BLaER1 (cell line): ENCODE measurements around the gene CCDC6.

Source experiments
- H3K27ac ChIP-seq: shearing (Covaris generic); formaldehyde crosslinking; 2 replicates; pipeline ENCODE4 v1.8.1; 2022
- H3K27me3 ChIP-seq: shearing (Covaris generic); formaldehyde crosslinking; 2 replicates; pipeline ENCODE4 v1.8.1; 2022
- H3K36me3 ChIP-seq: shearing (Covaris generic); formaldehyde crosslinking; 2 replicates; pipeline ENCODE4 v1.8.1; 2022
- H3K4me1 ChIP-seq: shearing (Covaris generic); formaldehyde crosslinking; 2 replicates; pipeline ENCODE4 v1.8.1; 2022
- H3K4me2 ChIP-seq: shearing (Covaris generic); formaldehyde crosslinking; 2 replicates; pipeline ENCODE4 v1.8.1; 2022
- H3K4me3 ChIP-seq: shearing (Covaris generic); formaldehyde crosslinking; 2 replicates; pipeline ENCODE4 v1.8.1; 2022
- H3K9ac ChIP-seq: shearing (Covaris generic); formaldehyde crosslinking; 2 replicates; pipeline ENCODE4 v1.8.1; 2022
- H3K9me3 ChIP-seq: shearing (Covaris generic); formaldehyde crosslinking; 2 replicates; pipeline ENCODE4 v1.8.1; 2022
- H4K20me1 ChIP-seq: shearing (Covaris generic); formaldehyde crosslinking; 2 replicates; pipeline ENCODE4 v1.8.1; 2022
- Cebpa-rat ChIP-seq: shearing (Covaris generic); IDR thresholded peaks from 2 replicates; pipeline ENCODE4 v1.8.1; 2022

Gene CCDC6

DNA sequence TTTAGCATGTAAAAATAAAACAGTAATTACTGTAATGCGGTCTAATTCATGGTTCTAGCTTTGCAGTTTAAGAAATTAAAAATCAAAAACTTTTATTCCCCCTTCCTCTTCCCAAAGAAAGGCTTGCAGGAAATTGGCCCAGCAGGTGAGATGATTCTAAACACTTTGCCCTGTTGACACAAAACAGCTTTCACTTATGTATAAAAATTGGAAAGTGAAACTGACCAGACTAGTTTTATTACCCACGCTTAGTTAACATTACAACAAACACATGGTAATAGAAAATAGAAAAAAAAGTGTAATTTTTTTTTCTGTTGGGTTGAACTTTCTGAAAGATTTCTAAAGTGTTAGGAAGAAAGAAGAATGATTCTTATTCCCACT, 1.2 kb upstream of the CCDC6 start:
- Histone ChIP-seq H3K9ac (peak overlapping the region; percentile 96; the same call in 1 of the 2 replicates), H3K4me2 (peak overlapping the region; percentile 85), H3K27me3 (no peaks in the 10 kb centered on the region), H3K27ac (no peak overlapping the region), H3K36me3 (peaks cover 9% of the 10 kb centered on the region; the same call in 1 of the 2 replicates), H3K9me3 (no peaks in the 10 kb centered on the region), H3K4me1 (peaks cover 42% of the 10 kb centered on the region), H4K20me1 (peaks cover 34% of the 10 kb centered on the region), H3K4me3 (peak overlapping the region; percentile 100)
- no peak for TF ChIP-seq Cebpa-rat

DNA sequence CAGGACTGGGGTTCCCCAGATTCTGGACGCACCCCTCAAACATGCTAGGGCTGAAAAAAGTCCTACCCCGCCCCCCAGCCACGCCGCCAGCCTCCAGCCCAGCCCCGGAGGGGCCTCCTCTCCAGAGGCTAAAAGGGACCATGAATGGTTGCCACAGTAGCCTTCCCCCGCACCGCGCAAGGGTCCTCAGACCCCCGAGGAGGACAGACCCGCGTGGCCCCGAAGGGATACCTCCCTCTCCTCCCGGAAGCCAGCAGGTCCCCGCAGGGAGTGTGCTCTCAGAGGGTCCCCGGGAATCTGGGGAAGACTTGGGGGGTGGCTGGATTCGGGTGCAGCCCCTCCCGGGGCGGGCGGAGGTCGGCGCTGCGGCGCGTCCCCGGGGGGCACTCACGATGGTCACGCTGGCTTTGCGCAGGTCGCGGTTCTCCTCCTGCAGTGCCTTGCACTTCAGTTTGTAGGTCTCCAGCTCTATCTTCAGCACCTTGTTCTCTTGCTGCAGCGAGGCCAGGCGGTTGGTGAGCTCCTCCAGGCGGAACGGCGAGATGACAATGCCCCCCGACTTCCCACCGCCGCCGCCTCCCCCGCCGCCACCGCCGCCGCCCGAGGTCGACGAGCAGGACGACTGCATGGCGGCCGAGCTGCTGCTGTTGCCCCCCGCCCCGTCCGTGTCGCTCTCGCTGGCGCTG, 482 bp downstream of the CCDC6 start:
- H3K9ac ChIP-seq = peak overlapping the region; percentile 96
- peak overlapping the region; percentile 85 for H3K4me2 ChIP-seq
- TF ChIP-seq Cebpa-rat = no peak
- peaks cover 17% of the 10 kb centered on the region; the same call in 1 of the 2 replicates for H3K36me3 ChIP-seq
- peaks cover 51% of the 10 kb centered on the region for H3K4me1 ChIP-seq
- no peaks in the 10 kb centered on the region for H3K9me3 ChIP-seq
- no peaks in the 10 kb centered on the region for H3K27me3 ChIP-seq
- H3K4me3 ChIP-seq = peak overlapping the region; percentile 100
- H4K20me1 ChIP-seq = peaks cover 51% of the 10 kb centered on the region
- peak overlapping the region; percentile 96 for H3K27ac ChIP-seq

DNA sequence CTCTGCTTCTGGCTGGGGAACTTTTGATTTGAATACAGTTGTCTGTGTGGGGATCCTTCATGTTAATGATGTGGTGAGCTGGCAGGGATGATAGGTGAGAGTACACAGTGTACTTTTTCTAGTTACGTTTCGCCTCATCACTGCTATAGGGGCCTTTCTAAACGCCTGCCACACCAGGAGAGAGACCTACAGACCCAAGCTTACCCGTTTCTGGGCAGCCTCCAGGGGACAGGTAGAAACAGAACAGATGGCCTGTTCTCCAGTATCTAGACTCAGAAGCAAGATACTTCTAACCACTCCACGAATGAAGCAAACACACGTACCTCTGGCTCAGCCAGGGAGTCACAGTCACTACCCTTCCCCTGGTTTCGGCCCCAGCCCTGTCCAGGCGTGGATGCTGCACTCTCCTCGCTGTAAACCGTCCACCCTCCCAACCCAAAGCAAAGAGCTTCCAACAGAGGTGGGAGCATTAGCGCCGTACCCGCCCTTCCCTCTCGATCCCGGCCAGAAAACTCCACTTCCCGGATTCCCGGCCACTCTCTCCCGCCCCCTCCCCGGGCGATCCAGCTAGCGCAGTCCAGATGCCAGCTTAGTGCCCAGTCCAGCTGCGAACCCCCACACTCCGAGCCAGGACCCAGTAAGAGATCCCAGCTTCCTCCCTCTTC, 1.2 kb downstream of the CCDC6 start:
- Histone ChIP-seq H3K4me2 (peak overlapping the region; percentile 85), H3K4me3 (peak overlapping the region; percentile 100), H3K27me3 (no peaks in the 10 kb centered on the region), H3K36me3 (peaks cover 24% of the 10 kb centered on the region; the same call in 1 of the 2 replicates), H3K9me3 (no peaks in the 10 kb centered on the region), H3K27ac (peak overlapping the region; percentile 96), H3K9ac (peak overlapping the region; percentile 96), H3K4me1 (peaks cover 57% of the 10 kb centered on the region), H4K20me1 (peaks cover 58% of the 10 kb centered on the region)
- TF ChIP-seq Cebpa-rat = no peak

DNA sequence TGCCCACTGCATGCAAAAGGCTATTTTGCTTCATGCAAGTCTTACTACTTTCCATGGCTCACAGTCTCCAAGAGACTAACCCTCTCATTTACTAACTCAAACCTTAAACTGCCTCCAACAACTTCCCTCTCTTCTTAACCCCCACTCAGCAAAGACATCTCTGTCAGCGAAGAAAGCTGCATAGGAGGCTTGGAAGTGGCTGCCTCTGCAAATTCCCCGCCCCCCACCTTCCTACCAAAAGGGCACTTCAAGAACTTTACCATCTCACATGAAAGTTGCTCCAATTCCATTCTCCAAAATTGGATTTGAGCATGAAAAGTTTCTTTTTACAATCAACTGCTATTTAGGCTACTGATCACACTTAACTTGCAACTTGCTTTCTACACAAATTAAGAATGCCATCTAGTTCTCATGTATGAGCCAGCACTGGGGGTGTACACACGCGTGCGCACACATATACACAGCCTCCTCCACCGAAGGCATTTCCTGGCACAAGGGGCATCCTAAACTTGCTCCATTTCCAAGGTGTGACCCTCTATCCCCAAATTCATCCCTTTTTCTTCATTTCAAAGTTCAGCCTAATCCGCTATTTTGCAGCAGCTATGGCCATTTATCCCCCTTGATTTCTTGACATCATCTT, 1.8 kb downstream of the CCDC6 start:
- no peak for TF ChIP-seq Cebpa-rat
- H3K4me2 ChIP-seq = peak overlapping the region; percentile 85
- no peak overlapping the region for H3K27ac ChIP-seq
- H3K4me3 ChIP-seq = peak overlapping the region; percentile 100
- H3K27me3 ChIP-seq = no peaks in the 10 kb centered on the region
- peak overlapping the region; percentile 96 for H3K9ac ChIP-seq
- no peaks in the 10 kb centered on the region for H3K9me3 ChIP-seq
- H4K20me1 ChIP-seq = peaks cover 64% of the 10 kb centered on the region
- H3K4me1 ChIP-seq = peaks cover 64% of the 10 kb centered on the region
- peaks cover 29% of the 10 kb centered on the region; the same call in 1 of the 2 replicates for H3K36me3 ChIP-seq

DNA sequence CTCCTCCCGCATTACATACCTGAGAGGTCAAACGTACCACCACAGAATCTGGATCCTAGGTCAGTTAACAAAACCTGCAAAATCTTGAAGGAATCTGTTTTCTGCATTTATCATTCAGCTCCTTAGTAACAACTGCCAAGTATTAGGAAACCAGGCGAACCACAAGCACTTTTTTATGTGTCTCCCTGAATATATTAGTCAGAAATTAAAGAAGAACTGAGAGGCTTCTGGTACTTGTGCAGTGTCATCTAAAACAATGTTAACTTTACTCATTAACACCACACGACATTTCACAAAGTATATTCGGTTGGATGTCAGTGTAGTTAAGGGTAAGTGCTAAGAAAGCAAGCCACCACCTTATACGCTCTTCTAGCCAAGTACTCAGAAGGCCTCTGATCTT, 2.5 kb downstream of the CCDC6 start:
- no peaks in the 10 kb centered on the region for H3K9me3 ChIP-seq
- no peak for TF ChIP-seq Cebpa-rat
- peaks cover 71% of the 10 kb centered on the region for H4K20me1 ChIP-seq
- no peaks in the 10 kb centered on the region for H3K27me3 ChIP-seq
- H3K27ac ChIP-seq = no peak overlapping the region
- peak overlapping the region; percentile 85 for H3K4me2 ChIP-seq
- peaks cover 29% of the 10 kb centered on the region; the same call in 1 of the 2 replicates for H3K36me3 ChIP-seq
- H3K4me1 ChIP-seq = peaks cover 68% of the 10 kb centered on the region
- peak overlapping the region; percentile 96; the same call in 1 of the 2 replicates for H3K9ac ChIP-seq
- no peak overlapping the region; the same call in 1 of the 2 replicates for H3K4me3 ChIP-seq

DNA sequence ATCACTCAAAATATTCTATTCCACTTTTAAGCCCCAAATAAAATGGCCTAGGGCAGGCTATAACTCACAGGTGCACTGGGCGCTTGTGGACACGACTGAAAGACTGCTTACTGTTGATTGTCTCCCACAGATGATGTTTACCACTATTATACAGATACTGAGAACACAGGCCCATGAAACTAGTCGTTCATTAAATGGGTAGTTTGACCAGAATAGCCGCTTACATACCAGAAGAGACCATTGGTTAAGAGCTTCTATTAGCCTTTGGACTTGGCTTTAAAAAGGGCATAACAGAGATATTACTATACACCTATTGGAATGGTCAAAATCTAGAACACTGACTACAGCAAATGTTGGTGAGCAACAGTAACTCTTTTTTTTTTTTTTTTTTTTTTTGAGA, 4.3 kb downstream of the CCDC6 start:
- Histone ChIP-seq H3K4me2 (no peak overlapping the region), H3K4me3 (no peak overlapping the region)

DNA sequence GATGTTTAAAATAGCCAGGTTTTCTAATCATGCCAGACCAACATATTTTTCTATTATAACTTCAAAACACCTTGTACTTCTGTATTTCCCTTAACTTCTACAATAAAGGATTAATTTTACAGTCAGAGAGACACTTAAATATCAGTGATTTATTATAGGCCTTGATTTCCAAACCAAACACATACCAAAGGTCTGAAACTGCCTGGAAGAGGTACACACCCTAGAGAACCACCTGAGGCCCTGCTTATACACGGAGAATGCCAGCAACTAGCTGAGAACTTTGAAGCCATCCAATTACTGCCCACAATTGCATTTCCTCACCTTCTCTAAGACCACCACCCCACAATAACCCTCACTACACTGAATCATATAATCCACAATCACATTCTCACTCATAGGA, 4.9 kb downstream of the CCDC6 start:
- Histone ChIP-seq H3K36me3 (peaks cover 29% of the 10 kb centered on the region; the same call in 1 of the 2 replicates), H3K27ac (no peak overlapping the region), H3K9ac (no peak overlapping the region), H4K20me1 (peaks cover 95% of the 10 kb centered on the region), H3K9me3 (no peaks in the 10 kb centered on the region), H3K27me3 (no peaks in the 10 kb centered on the region), H3K4me3 (no peak overlapping the region), H3K4me2 (no peak overlapping the region), H3K4me1 (peaks cover 48% of the 10 kb centered on the region)
- no peak for TF ChIP-seq Cebpa-rat

More for the DNA sequence above, 4.3 kb downstream of the CCDC6 start:
- Histone ChIP-seq H3K9me3 (no peaks in the 10 kb centered on the region), H4K20me1 (peaks cover 90% of the 10 kb centered on the region), H3K27ac (no peak overlapping the region), H3K27me3 (no peaks in the 10 kb centered on the region), H3K9ac (no peak overlapping the region), H3K4me1 (peaks cover 50% of the 10 kb centered on the region), H3K36me3 (peaks cover 29% of the 10 kb centered on the region; the same call in 1 of the 2 replicates)
- TF ChIP-seq Cebpa-rat = no peak

DNA sequence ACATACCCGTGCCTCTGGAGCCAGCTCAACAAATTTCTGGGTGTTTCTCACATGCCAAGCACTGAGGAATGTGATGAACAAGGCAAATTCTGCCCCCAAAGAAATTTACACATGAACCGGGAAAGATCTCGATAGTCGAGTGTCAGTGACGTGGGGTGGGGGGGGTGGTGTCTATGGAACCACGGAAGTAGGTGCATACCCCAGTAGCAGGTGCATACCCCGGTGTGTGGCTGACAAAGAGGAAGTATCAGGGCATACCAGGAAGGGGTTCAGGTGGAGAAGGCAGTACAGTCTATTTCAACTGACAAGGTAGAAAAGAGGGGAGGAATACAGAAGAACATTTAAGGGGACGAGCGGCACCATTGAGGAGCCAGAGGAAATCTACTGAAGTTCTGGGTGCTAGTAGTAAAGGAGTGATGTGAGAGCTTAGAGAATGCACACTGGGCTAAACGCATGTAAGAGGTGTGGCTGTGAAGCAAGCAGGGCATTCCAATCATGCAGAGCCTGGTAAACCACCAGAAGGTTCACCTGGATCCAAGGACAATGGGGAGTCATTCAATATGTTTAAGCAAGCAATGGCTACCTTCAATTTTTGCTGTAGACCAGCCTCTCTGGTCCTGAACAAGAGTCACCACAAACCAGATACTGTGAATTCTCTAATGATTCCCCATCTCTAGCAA, 6.2 kb downstream of the CCDC6 start:
- no peak for TF ChIP-seq Cebpa-rat
- Histone ChIP-seq H3K9me3 (no peaks in the 10 kb centered on the region), H3K27me3 (no peaks in the 10 kb centered on the region), H4K20me1 (peaks cover 100% of the 10 kb centered on the region), H3K36me3 (peaks cover 36% of the 10 kb centered on the region), H3K27ac (peak overlapping the region; percentile 2; the same call in 1 of the 2 replicates), H3K9ac (no peak overlapping the region), H3K4me2 (peak overlapping the region; percentile 51), H3K4me3 (no peak overlapping the region), H3K4me1 (peaks cover 47% of the 10 kb centered on the region)

DNA sequence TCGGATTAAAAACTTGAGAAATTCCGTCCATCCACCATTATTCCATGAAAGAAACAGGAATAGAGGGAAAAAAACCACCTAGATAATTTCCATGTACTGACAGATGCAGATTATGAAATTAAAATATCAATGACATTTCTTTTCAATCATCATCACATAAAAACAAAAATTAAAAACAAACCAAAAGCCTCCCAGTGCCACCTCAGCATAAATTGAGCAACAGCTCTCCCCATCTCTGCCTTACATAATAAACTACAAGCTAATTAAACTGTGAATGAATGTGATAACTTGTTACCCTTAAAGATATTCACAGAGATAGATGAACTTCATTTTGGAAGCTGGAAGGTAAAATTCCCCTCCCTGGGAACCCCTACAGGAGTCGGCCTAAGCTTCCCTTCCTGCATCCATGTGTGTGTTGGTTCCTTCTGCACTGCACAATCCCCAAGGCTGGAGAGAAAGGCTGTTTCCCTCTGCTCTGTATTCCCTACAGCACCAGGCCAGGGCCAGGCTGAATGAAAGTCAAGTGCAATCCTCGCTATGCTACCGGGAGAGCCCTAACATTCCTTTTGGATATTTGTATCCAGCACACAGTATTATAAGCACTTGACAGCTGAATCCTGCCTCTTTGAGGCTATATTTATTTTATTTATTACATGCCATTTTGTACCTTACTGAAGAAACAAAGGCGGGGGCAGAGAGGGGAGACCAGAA, 8.1 kb downstream of the CCDC6 start:
- Histone ChIP-seq H3K4me1 (peaks cover 37% of the 10 kb centered on the region), H3K27me3 (no peaks in the 10 kb centered on the region), H3K27ac (no peak overlapping the region), H3K4me2 (no peak overlapping the region), H3K4me3 (no peak overlapping the region), H3K36me3 (peaks cover 42% of the 10 kb centered on the region), H4K20me1 (peaks cover 100% of the 10 kb centered on the region), H3K9ac (no peak overlapping the region), H3K9me3 (no peaks in the 10 kb centered on the region)
- no peak for TF ChIP-seq Cebpa-rat
